ENCODE results near the gene PDF.

Gene PDF

DNA sequence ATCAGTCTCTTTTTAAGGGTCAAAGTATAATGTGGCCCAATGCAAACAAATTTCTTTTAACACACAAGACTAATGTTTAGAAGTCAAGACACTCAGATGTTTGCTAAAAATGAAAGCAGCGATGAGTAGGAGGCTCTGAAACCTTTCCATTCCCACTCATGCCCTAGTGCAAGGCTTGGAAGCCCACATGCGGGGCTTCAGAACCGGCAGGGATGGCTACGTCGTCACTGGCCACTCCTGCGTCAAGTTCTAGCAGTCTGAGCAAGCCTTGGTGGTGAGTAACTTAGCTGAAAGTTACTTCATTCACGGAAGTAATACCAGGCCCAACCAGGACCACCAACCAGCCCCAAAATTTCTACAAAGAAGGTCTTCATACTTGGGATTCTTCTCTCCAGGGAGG lies 36.0 kb upstream of the PDF start:
- TF ChIP-seq CEBPB (IDR thresholded peaks at IDR 0.05) (no peak), TEAD4 (IDR thresholded peaks at IDR 0.05) (no peak), CREB1 (IDR thresholded peaks at IDR 0.05; ENCODE audit: low read depth) (no peak), EP300 (IDR thresholded peaks at IDR 0.05; ENCODE audit: borderline replicate concordance) (no peak), TAF1 (IDR thresholded peaks at IDR 0.05; ENCODE audit: low read depth) (no peak), RAD21 (IDR thresholded peaks at IDR 0.05; ENCODE audit: low read depth) (no peak)
- TF ChIP-seq, protein P1, sequence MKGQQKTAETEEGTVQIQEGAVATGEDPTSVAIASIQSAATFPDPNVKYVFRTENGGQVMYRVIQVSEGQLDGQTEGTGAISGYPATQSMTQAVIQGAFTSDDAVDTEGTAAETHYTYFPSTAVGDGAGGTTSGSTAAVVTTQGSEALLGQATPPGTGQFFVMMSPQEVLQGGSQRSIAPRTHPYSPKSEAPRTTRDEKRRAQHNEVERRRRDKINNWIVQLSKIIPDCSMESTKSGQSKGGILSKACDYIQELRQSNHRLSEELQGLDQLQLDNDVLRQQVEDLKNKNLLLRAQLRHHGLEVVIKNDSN (IDR thresholded peaks at IDR 0.05): no peak

DNA sequence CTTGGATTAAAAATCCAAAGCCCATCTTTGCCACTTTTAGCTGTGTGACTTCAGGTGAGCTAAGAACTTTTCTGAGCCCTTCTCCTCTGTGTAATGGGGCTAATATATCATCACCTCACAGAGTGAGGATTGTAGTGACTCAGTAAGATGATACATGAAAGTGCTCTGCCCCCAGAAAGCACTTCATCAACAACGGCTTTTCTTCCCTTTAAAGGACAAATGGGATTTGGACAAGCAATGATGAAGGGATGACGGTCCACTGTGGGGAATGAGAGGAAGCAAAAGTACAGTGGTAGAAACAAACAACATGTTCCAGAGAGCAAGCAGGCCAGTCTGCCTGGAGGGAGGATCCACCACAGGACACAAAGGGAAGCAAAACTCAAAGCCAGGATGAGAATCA lies 35.5 kb upstream of the PDF start:
- no peak for TF ChIP-seq TAF1 (IDR thresholded peaks at IDR 0.05; ENCODE audit: low read depth)
- no peak for TF ChIP-seq EP300 (IDR thresholded peaks at IDR 0.05; ENCODE audit: borderline replicate concordance)
- no peak for TF ChIP-seq TEAD4 (IDR thresholded peaks at IDR 0.05)
- no peak for TF ChIP-seq CREB1 (IDR thresholded peaks at IDR 0.05; ENCODE audit: low read depth)
- no peak for TF ChIP-seq REST (IDR thresholded peaks at IDR 0.05; ENCODE audit: low read depth)
- TF ChIP-seq, protein P2, sequence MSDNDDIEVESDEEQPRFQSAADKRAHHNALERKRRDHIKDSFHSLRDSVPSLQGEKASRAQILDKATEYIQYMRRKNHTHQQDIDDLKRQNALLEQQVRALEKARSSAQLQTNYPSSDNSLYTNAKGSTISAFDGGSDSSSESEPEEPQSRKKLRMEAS (IDR thresholded peaks at IDR 0.05): no peak
- TF ChIP-seq FOXM1 (IDR thresholded peaks at IDR 0.05; ENCODE audit: borderline replicate concordance, low read depth): no peak
- TF ChIP-seq YY1 (IDR thresholded peaks at IDR 0.05; ENCODE audit: low read depth): no peak
- TF ChIP-seq NFIC (IDR thresholded peaks at IDR 0.05): no peak
- TF ChIP-seq, protein P1 (IDR thresholded peaks at IDR 0.05): no peak
- TF ChIP-seq RAD21 (IDR thresholded peaks at IDR 0.05; ENCODE audit: low read depth): no peak
- TF ChIP-seq CEBPB (IDR thresholded peaks at IDR 0.05): no peak
- no peak for TF ChIP-seq ZBTB7A (IDR thresholded peaks at IDR 0.05; ENCODE audit: low read depth)

DNA sequence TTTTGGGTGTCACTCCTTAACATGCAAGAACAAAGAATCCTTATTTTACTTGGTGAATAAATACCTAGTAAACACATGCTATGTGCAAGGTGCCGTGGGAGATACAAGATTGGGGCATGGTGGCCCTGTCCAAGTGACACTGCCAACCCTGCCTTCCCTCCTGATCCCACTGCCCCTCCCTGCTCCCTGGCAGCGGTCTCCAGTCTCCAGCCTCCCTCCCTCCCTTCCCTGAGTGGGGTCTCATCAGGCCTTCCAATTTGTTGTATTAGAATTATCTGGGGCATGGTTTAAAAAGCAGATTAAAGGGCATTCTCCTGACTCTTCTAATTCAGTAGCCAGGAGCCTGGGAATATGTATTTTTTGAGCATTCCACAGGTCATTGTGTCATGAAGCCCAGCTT lies 33.7 kb upstream of the PDF start:
- TF ChIP-seq, protein P1 (IDR thresholded peaks at IDR 0.05): no peak
- TF ChIP-seq TCF12 (IDR thresholded peaks at IDR 0.05; ENCODE audit: low read depth) (no peak), CREB1 (IDR thresholded peaks at IDR 0.05; ENCODE audit: low read depth) (no peak), YY1 (IDR thresholded peaks at IDR 0.05; ENCODE audit: low read depth) (no peak), ZBTB7A (IDR thresholded peaks at IDR 0.05; ENCODE audit: low read depth) (no peak)
- TF ChIP-seq, protein P2 (IDR thresholded peaks at IDR 0.05): no peak

DNA sequence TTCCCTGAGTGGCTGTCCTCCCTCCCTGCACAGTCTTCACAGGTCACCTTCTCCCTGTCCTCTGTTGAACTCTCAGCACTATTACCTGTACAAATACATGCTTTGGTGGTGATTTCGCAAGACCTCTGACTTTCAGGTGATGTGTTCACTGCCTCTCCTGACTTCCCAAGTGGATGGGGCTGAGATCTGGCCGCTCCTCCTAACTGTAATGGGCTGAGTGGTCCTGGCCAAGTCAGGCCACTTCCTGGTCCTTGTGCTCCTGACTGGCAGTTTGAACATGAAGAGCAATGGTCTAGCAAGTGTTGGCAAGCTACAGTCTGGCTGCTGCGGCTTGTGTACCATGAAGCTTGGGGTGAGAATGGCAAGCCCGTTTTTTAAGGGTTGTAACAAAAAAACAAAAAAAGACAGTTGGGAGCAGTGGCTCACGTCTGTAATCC lies 32.9 kb upstream of the PDF start:
- TF ChIP-seq CEBPB (IDR thresholded peaks at IDR 0.05) (peak; percentile 80), TCF12 (IDR thresholded peaks at IDR 0.05; ENCODE audit: low read depth) (no peak), YY1 (IDR thresholded peaks at IDR 0.05; ENCODE audit: low read depth) (no peak)
- TF ChIP-seq, protein P2 (IDR thresholded peaks at IDR 0.05): no peak

DNA sequence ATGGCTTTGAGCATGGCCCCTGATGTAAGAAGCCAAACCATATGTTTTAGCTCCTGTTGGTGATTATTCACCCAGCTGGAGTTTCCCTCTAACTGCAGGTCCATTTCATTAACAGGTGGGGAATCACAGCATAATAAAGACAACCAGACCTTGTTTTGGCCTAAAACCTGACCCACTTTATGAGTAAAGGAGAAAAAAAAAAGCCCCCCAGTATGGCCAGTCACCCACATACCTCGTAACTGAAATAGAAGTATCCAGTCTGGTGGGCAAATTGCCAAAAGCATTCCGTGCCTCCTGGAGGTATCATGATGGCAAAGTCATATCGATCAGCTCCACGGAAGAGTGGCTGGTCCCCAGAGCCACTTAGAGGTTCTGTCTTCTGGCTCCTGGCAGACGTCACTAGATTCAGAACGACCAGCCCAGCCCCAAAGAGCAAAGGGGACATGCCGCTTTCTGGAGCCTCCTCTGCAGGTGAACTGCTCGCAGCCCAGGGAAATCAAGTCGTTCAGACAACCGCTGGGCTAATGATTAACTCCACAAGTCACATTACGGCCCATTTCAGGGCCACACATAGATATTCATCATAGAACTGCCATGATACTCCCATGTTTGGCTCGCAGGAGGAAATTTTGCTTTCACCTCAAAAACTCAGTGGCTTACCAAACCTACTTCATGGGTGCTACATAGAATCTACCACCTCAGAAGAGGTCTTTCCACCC lies 21.1 kb upstream of the PDF start, which contains the start of gene TMED6:
TSS of gene TMED6 (minus strand) at position 478 of the 719 bp plus-strand sequence. CDS start at position 445, 33 bp downstream.
- TF ChIP-seq RAD21 (IDR thresholded peaks at IDR 0.05; ENCODE audit: low read depth) (no peak), YY1 (IDR thresholded peaks at IDR 0.05; ENCODE audit: low read depth) (no peak), TAF1 (IDR thresholded peaks at IDR 0.05; ENCODE audit: low read depth) (no peak), CEBPB (IDR thresholded peaks at IDR 0.05) (no peak), ZBTB7A (IDR thresholded peaks at IDR 0.05; ENCODE audit: low read depth) (no peak), TEAD4 (IDR thresholded peaks at IDR 0.05) (no peak), EGR1 (IDR thresholded peaks at IDR 0.05) (no peak), REST (IDR thresholded peaks at IDR 0.05; ENCODE audit: low read depth) (no peak), NFIC (IDR thresholded peaks at IDR 0.05) (no peak), EP300 (IDR thresholded peaks at IDR 0.05; ENCODE audit: borderline replicate concordance) (no peak), CREB1 (IDR thresholded peaks at IDR 0.05; ENCODE audit: low read depth) (no peak), TCF12 (IDR thresholded peaks at IDR 0.05; ENCODE audit: low read depth) (no peak), FOXM1 (IDR thresholded peaks at IDR 0.05; ENCODE audit: borderline replicate concordance, low read depth) (no peak)
- TF ChIP-seq, protein P2 (IDR thresholded peaks at IDR 0.05): no peak
- TF ChIP-seq, protein P1 (IDR thresholded peaks at IDR 0.05): no peak

Measured in Ishikawa (cell line).